Activated CD4-positive, alpha-beta T cell treated with anti-CD3 and anti-CD28 coated beads for 48 hours (primary cell): ENCODE data around the gene OSBPL6.
"Not testable (repeated sequence)": the region's sequence is repeated elsewhere in the genome, so short reads cannot be mapped to it uniquely, and the experiment has no call there.

ENCODE experiments used
- DNase-seq: peaks from one replicate; pipeline ENCODE4 v3.0.0-alpha.2; 2020

Gene OSBPL6

DNA sequence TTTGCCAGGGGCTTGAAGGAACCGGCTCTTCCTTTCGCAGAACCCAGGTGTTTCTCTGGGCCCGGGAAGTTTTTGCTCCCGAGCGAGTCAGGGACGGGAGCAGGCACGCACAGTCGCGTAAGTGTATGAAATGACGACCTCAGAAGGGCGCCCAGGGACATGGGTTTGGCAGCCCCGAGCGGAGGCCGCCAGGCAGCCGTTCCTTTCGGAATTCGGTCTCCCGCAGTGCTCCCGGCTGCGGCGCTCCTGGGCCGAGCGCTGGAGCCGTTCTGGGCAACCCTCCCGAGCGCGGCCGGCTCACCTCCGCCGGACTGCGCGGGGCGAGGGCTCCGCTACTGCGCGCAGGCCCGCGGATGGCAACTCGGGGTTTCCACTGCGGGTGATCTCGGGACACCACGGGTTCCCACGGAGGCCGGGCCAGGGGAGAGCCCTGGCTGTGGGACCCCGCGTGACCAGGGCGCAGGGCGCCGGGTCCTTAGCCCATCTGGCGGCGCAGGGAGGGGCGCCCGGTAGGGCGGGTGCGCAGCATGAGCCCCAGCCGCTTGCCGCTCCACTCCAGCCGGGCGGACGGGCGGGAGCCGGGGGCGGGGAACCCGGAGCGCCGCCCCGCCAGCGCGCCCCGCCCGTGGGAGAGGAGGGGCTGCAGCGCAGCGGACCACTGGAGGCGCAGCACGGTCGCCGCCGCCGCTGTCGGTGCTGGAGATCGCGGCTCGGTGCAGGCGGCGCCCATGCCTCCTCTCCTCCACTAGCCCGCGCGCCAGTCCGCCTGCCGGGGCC lies at the start of gene OSBPL6:
TSS of gene OSBPL6 (plus strand) at position 690 of the 777 bp plus-strand sequence. CDS start 111,673 bp downstream, outside the sequence.
- DNase-seq, result peak; percentile 71

DNA sequence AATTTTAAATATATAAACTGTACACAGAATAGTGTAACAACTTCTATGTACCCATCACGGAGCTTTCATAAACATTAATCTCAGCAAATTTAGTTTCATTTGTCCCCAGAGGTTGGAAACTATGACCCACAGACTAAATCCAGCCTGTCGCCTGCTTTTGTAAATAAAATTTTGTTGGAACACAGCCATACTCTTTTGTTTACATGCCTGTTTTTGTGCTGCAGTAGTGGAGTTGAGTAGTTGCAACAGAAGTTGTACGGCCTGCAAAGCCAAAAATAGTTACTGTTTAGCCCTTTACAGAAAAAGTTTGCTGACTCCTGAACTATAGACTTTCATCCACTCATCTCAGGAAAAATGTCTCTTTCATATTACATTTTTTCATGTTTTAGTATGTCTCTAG lies 42.3 kb upstream of the OSBPL6 start:
- no peak for DNase-seq

DNA sequence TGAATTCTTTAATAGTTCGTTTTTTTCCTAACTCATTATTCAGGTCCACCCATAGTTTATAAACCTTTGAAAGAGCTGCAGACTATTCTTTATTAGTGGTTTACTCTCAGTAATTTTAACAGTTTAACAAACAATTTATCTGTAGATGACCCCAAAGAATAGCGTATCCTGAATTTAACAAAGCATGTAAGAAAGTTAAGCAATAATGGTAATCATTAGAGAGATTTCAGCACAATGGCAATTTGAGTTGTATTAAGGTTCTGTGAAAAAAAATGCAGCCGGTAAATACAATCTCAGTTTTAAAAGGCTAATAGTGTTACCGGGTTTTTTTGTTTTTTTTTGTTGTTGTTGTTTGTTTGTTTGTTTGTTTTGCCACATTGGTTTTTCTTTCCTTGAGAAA lies 41.8 kb upstream of the OSBPL6 start:
- DNase-seq, result no peak

DNA sequence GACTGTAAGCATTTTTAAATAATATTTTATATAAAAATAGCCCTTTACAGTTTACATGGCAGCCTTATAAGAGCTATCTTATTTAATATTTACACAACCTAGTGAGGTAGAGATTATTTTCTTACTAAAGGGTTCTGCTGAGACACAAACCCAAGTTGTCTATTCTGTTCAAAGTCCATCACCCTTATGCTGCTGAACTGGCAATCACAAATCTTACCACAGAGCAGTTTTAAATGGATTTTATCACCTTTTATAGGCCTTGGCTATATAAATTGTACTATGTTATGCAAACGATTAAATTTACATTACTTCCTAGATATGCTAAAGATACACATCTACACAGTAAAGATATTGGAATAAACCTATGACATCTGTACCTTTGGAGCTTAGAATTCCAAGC lies 41.3 kb upstream of the OSBPL6 start:
- no peak for DNase-seq

DNA sequence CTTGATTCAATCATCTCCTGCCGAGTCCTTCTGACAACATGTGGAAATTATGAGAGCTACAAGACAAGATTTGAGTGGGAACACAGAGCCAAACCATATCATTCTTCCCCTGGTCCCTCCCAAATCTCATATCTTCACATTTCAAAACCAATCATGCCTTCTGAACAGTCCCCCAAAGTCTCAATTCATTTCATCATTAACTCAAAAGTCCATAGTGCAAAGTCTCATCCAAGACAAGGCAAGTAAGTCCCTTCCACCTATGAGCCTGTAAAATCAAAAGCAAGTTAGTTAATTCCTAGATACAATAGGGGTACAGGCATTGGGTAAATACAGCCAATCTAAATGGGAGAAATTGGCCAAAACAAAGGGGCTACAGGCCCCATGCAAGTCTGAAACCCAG lies 40.4 kb upstream of the OSBPL6 start:
- not testable (repeated sequence) for DNase-seq

DNA sequence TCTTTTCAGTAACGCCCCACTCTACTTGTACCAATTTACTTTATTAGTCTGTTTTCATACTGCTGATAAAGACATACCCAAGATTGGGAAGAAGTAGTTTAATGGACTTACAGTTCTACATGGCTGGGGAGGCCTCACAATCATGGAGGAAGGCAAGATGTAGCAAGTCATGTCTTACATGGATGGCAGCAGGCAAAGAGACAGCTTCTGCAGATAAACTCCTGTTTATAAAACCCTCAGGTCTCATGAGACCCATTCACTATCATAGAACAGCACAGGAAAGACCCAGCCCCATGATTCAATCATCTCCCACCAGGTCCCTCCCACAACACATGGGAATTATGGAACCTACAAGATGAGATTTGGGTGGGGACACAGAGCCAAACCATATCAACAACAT lies 38.8 kb upstream of the OSBPL6 start:
- DNase-seq, result no peak

DNA sequence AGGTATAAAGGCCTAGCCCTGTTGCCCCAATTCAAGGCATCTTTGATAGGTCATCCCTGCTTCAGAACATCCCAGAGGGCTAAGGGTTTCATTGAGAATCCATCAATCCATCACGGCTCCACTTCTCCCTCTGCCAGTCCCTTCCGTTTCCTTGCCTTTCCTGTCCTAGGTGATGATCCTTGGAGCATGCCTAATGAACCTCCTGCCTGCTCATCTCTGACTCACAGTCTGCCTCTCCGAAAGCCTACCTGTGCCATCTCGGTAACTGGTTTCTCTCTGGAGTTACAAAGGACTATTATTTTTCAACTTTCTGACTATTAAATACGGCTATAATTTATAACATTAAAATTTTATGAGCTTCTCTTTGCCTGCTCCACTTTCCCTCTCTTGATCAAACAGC lies 36.7 kb upstream of the OSBPL6 start:
- no peak for DNase-seq

DNA sequence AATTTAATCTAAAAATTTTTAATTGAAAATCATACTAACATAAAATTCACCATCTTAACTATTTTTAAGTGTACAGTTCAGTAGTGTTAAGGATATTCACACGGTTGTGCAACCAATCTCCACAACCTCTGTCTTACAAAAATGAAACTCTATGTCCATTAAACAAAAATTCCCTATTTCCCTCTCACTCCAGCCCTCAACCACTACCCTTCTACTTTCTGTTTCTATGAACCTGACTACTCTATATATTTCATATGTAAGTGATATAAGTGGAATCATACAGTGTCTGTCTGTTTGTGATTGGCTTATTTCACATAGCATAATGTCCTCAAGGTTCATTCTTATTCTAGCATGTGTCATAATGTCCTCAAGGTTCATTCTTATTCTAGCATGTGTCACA lies 34.3 kb upstream of the OSBPL6 start:
- DNase-seq, result no peak

DNA sequence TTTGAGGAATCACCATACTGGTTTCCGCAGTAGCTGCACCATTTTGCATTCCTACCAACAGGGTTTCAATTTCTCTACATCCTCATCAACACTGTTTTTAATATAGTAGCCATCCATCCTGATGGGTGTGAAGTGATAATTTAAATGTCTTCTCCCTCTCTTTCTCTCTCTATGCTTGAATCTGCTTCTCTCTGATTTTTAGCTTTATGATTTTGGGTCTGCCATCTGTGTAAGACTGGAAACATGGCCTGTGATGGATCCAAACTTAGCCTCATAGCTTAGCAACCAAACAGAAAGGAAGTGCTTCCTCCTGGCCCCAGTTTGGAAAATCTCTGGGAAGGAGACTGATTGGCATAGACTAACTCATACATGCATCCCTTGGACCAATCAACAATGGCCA lies 33.7 kb upstream of the OSBPL6 start:
- no peak for DNase-seq

DNA sequence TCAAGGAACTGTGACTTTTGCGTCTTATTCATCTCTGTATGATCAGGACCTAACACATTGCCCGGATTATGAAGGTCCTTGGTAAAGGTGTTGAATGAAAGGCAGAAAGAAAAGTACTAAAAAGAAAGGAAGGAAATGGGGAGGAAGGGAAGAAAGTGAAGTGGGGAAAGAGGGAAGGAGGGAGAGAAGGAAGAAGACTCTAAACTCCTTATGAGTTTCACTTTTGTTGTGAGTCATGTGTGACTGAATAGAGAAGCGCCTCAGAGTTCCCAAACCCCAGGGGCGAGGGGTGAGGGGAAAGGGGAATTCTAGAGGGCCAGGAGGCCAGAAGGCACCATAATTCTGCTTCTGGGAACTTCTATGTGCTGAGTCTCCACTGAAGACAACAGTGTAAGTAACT lies 30.9 kb upstream of the OSBPL6 start:
- DNase-seq, result no peak

DNA sequence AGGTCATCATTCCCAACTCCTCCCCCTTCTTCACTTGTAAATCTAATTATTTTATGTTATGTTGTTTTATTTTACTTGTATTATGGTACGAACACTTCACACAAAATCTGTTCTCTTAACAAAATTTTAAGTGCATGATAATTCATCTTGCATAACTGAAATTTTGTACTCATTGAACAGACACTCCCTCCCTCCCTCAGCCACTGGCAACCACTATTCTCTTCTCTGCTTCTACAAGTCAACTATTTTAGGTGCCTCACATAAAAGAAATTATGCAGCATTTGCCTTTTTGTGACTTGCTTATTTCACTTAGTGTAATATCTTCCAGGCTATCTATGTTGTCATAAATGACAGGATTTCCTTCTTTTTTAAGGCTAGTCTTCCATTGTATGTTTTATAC lies 30.4 kb upstream of the OSBPL6 start:
- no peak for DNase-seq

DNA sequence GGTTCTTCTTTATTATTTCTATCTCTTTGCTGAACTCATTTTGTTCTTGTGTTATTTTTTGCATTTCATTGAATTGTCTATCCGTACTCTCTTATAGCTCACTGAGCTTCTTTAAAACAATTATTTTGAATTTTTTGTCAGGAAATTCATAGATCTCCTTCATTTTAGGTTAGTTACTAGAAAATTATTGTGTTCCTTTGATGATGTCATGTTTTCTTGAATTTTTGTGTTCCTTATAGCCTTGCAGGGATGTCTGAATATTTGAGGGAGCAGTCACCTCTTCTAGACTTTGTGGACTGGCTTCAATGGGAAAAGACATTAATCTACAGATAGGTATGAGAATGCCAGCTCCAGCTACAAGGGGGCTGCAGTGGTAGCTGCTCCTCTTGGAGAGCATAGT lies 20.7 kb upstream of the OSBPL6 start:
- no peak for DNase-seq

DNA sequence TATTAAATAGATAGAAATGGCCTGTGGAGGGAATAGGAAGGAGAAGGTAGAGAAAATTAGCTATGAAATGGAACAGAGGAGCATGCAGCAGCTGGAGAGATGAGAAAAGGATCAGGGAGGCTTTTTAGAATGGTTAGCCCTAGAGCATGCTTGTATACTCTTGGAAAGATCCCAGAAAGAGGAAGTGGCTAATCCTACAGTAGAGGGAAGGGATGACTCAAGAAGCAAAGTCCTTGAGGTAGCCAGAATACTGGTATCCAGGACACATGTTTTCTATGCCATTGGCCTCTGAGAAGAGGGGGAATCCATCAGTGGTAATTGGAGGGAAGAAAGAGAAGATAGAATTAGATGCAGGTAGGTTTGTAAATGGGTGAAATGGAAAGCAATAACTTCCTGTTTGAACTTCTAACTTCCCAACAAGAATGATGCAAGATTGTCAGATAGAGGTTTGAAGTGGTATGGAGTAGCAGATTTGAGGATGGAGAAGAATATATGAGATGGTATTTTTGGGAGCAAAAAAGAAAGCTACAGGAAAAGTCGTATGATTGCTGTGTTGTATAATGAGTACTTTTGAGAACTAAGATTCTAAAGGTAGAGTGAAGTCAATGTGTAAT lies 17.1 kb upstream of the OSBPL6 start:
- DNase-seq, result no peak

DNA sequence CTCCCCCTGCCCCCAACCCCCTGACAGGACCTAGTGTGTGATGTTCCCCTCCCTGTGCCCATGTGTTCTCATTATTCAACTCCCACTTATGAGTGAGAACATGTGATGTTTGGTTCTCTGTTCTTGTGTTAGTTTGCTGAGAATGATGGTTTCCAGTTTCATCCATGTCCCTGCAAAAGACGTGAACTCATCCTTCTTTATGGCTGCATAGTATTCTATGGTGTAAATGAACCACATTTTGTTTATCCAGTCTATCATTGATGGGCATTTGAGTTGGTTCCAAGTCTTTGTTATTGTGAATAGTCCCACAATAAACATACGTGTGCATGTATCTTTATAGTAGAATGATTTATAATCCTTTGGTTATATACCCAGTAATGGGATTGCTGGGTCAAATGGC lies 13.7 kb upstream of the OSBPL6 start:
- not testable (repeated sequence) for DNase-seq

DNA sequence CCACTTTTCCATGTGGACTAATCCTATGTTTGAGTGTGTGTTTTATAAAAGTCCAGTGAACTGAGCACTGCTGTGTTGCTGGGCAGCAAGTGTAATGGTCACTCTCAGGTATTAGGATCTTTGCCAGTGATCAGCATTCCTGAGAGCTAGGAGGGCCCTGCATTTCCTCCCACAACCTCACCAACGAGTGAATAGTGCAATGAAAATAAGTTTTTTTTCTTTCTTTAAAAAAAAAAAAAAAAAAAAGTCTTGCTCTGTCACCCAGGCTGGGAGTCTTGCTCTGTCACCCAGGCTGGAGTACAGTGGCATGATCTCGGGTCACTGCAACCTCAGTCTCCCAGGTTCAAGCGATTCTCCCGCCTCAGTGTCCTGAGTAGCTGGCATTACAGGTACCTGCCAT lies 6.5 kb upstream of the OSBPL6 start:
- no peak for DNase-seq

DNA sequence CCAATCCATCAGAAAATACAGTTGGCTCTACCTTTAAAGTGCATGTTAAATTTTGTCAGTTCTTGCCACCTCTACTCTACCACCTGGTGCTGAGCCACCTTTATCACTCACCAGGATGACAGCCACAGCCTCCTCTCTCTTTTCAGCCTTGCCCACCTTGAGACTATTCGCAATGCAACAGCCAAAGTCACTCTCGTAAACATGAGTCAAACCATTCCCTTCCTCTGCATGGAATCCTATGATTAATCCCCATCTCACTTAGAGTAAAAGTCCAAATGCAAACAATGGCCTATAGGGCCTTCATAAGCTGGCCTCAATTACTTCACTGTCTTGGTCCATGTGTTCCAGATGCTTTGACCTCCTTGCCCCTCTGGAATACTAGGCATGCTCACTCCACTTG lies 5.8 kb upstream of the OSBPL6 start:
- DNase-seq, result no peak

DNA sequence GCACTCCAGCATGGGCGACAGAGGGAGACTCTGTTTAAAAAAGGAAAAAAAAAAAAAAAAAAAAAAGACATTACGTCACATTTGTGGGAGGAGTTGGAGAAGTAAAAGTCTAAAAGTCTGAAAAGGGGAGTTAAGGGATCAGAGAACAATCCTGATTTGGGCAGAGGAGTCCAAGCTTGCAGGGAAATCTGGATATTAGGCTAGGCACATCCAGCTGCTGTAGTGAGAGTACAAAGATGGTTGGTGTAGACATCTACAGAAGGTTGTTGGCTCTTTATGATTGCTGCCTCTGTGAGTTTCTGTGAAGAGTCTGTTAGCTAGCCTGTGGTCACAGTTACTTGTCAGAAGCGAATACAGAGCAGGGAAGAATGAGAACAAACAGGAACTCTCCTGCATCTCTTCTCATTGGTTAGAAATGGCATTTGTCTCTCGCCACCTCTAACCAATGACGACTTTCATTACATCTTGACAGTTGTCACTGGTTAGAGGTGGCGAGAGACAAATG lies 3.3 kb upstream of the OSBPL6 start:
- no peak for DNase-seq

DNA sequence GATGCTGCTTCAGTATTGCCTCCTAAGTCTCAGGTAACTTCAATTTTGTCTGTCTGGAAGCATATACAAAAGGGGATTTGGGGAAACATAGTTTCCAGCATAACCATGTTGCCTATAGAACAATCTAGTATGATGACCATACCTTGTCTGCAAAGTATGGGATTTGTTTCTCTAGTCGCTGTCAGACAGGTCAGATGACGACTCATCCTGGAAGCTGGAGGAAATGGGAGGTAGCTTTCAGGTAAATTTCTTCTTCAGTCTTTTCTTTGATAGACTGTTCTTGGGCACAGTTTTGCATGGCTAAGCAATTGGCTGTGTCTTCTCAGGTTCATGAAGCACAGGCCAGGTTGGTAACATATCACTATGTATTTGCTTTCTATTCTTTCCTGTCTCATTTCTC lies 2.8 kb upstream of the OSBPL6 start:
- no peak for DNase-seq

DNA sequence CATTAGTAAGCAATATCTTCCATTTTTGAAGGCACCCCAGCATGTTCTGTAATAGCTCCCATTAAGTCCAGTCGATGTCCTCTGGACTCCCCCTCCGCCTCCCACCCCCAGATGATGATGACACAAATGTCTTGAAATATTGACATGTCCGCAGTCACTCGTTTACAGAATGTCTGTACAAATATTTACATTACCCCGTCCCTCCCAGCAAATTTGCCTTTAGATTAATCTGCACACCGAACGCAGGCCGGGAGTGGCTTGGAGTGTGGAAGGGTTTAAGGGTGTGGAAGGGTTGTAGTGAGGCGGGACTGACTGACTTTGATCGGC lies 853 bp upstream of the OSBPL6 start:
- DNase-seq, result no peak

DNA sequence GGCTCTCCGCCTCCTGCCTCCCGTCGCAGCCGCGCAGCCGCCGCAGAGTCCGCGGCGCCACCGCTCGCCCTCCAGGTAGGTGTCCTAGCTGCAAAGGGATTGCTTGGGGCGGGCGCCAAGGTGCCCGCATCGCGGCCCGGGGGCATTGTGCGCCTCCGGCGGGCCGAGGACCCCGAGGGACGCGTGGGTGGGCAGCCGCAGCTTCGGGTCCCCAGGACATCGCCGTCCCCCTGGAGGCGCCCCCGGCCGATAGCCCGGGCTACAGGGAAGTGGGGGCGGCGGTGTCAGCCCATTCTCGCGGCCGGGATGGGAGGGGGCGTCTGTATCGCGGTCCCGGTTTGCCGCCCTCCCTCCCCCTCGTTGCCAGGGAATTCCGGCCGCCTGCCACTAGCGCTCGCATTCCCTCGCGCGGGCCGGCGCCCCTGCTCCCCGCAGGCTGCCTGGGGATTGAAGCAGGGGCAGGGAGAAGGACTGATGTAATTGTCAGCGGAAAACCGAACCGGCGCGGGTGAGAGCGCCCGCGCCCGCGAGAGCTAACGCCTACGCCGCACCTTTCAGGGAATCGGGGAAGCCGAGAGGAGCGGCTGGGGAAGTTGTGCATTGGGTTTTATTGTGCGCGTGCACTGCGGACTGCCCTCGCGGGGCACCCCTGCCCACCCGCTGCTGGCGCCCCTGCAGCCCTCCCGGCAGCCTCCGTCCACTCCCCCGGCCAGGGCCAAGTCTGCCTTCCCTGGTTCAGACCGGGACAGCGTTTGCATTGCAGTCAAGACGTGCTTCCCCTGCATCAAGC lies 483 bp downstream of the OSBPL6 start:
- DNase-seq, result peak; percentile 32

DNA sequence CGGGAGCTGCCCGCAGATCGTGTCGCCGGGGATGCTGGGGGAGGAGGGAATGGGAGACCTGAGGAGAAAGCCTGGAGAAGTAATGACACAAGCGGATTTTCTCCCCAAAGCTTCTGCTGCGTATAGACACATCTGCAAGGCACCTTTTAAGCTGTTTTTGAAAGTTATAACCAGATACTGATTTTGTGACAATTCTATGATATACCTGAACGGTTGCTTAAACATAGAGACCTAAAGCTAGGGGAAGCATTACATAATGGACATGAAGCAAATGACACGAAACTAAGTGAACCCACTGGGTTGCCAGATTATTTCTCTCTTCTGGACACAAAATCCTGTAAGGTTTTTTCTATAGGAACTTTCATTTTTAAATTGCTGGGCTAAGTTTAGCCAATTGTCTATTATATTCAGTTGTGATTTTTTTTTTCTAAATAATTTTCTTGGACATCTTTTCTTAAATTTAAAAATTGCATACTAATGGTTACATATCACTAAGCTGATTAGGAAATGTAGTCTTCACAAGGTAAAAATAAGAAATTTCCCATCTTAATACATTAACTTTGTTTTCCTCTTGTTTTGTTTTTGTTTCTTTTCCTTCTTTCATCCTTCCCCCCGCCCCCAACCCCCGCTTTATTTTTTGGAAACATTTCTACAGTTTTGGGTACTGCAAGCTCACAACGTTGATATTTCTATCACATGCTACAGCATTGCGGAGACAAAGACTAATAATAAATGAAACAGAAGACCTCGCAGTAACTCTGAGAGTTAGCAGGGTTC lies 1.3 kb downstream of the OSBPL6 start:
- DNase-seq, result peak; percentile 2

DNA sequence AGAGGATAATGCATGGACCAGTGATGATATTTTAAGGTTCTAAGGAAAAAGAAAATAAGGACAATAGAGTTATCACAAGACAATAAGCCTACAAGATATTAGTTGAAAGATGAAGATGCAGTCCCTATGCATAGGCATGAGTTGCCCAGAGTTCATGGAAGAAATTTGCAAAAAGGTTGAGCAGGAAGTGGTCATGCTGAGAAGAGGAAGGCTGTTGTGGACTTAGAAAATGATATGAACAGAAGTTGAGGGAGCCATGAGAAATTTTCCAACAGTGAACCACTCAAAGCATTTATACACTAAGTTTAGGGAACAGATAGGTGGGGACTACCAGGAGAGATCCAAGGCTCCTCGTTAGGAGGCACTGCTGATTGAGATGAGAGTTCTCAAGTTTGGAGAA lies 3.5 kb downstream of the OSBPL6 start:
- no peak for DNase-seq

DNA sequence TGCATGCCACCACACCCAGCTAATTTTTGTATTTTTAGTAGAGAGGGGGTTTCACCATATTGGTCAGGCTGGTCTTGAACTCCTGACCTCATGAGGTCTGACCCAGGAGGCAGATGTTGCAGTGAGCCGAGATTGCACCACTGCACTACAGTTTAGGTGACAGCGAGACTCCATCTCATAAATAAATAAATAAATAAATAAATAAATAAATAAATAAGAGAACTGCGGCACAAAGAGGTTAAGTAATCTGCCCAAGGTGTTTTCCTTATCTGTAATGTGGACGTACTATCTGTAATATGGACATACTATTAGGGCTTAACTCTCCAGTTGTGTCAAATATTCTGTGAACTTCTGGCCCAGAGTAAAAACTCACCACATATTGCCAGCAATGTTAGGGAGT lies 4.1 kb downstream of the OSBPL6 start:
- DNase-seq, result not testable (repeated sequence)
